Right lobe of liver (tissue), 4 donors: ENCODE measurements around the gene ZNF697.

Experiments used
- CTCF ChIP-seq, 4 donors: fragments of 200-600 bp in 3 of 4; fragments of 450-650 bp in 1 of 4; IDR thresholded peaks; one replicate each; pipeline versions ENCODE4 v1.5.1 to v1.8.0; 2016 to 2022; ENCODE audit warnings: antibody characterized with exemption in 4 of 4, mild to moderate bottlenecking in 2 of 4
- POLR2A ChIP-seq: fragments of 450-650 bp; IDR thresholded peaks from one replicate; pipeline ENCODE4 v1.6.1; 2017; ENCODE audit warnings: antibody characterized with exemption, mild to moderate bottlenecking
- donor health status: DM: no; HTN: no; CAD: no.
- donor health status: DM: no; HTN: no; CAD: no.
- donor health status: DM: no; HTN: yes; CAD: no.

DNA sequence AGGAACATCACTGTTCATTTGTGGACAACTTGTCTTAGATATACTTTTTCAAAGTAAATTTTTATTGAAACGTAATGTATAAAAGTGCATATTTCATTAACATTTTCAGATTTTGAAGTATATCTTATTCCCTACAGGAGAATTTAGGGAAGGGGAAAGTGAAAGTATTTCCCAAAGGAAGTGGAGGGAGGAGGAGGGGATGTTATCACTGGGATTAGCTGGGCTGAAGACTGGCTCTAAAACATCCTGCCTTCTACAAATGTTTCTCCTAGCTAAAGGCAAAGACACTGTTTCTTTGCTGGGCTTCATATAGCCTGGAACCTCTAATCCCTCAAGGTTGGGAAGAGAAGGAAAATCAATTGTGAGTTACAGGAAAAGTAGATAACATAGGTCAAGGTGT is 7.1 kb upstream of the ZNF697 start:
- no peak for TF ChIP-seq CTCF (IDR thresholded peaks at IDR 0.05)
- TF ChIP-seq POLR2A = no peak
